ENCODE data around the gene NME7. TPM values are rescaled to one million over a fixed set of nuclear protein-coding genes. Genes with fewer than 3 reads are reported as not detected.

NME7 gene
- total RNA-seq, 1 donor from 2014 or later: 25.7 TPM

- TF ChIP-seq CTCF (conservative IDR thresholded peaks at IDR 0.05): no peak
- Mint-ChIP-seq H3K36me3 (ENCODE audit: low read depth) (peaks cover 45% of the 10 kb centered on the region), H3K27me3 (ENCODE audit: low read depth) (no peaks in the 10 kb centered on the region), H3K27ac (ENCODE audit: unreplicated experiment) (no peak overlapping the region), H3K9me3 (peaks cover 24% of the 10 kb centered on the region), H3K4me3 (no peak overlapping the region), H3K4me1 (no peaks in the 10 kb centered on the region)
- no peak for DNase-seq (ENCODE audit: low read depth, low spot score)
Observed at GRCh38 chr1:169259816-169260215, 107.8 kb downstream of the NME7 start.

- TF ChIP-seq CTCF (conservative IDR thresholded peaks at IDR 0.05): no peak
- no peaks in the 10 kb centered on the region for H3K27me3 Mint-ChIP-seq (ENCODE audit: low read depth)
- DNase-seq (ENCODE audit: low read depth, low spot score): no peak
- H3K36me3 Mint-ChIP-seq (ENCODE audit: low read depth): no peaks in the 10 kb centered on the region
- H3K4me1 Mint-ChIP-seq: no peaks in the 10 kb centered on the region
- no peak overlapping the region for H3K4me3 Mint-ChIP-seq
- no peaks in the 10 kb centered on the region for H3K9me3 Mint-ChIP-seq
- no peak overlapping the region for H3K27ac Mint-ChIP-seq (ENCODE audit: unreplicated experiment)
Observed at GRCh38 chr1:169250795-169251194, 116.8 kb downstream of the NME7 start.

- no peaks in the 10 kb centered on the region for H3K27me3 Mint-ChIP-seq (ENCODE audit: low read depth)
- DNase-seq (ENCODE audit: low read depth, low spot score): no peak
- H3K9me3 Mint-ChIP-seq: no peaks in the 10 kb centered on the region
- no peaks in the 10 kb centered on the region for H3K36me3 Mint-ChIP-seq (ENCODE audit: low read depth)
- no peak for TF ChIP-seq CTCF (conservative IDR thresholded peaks at IDR 0.05)
- no peaks in the 10 kb centered on the region for H3K4me1 Mint-ChIP-seq
- H3K27ac Mint-ChIP-seq (ENCODE audit: unreplicated experiment): no peak overlapping the region
- no peak overlapping the region for H3K4me3 Mint-ChIP-seq
Observed at GRCh38 chr1:169250022-169250421, 117.6 kb downstream of the NME7 start.

GRCh38 chr1:169249611-169250010 is 118.0 kb downstream of the NME7 start:
- no peak for TF ChIP-seq CTCF (conservative IDR thresholded peaks at IDR 0.05)
- H3K36me3 Mint-ChIP-seq (ENCODE audit: low read depth): no peaks in the 10 kb centered on the region

GRCh38 chr1:169245706-169246105 is 121.9 kb downstream of the NME7 start:
- Mint-ChIP-seq H3K4me3 (no peak overlapping the region), H3K27me3 (ENCODE audit: low read depth) (no peaks in the 10 kb centered on the region)

More at GRCh38 chr1:169249611-169250010, 118.0 kb downstream of the NME7 start:
- DNase-seq (ENCODE audit: low read depth, low spot score): no peak
- Mint-ChIP-seq H3K4me1 (no peaks in the 10 kb centered on the region), H3K4me3 (no peak overlapping the region), H3K27ac (ENCODE audit: unreplicated experiment) (no peak overlapping the region), H3K27me3 (ENCODE audit: low read depth) (no peaks in the 10 kb centered on the region), H3K9me3 (no peaks in the 10 kb centered on the region)

More at GRCh38 chr1:169245706-169246105, 121.9 kb downstream of the NME7 start:
- DNase-seq (ENCODE audit: low read depth, low spot score): no peak
- Mint-ChIP-seq H3K9me3 (no peaks in the 10 kb centered on the region), H3K36me3 (ENCODE audit: low read depth) (no peaks in the 10 kb centered on the region), H3K4me1 (peaks cover 5% of the 10 kb centered on the region), H3K27ac (ENCODE audit: unreplicated experiment) (no peak overlapping the region)
- TF ChIP-seq CTCF (conservative IDR thresholded peaks at IDR 0.05): no peak

Data from neural crest cell (in vitro differentiated cells).